SJCRH30 (cell line): Measurements from ENCODE around the gene ALPK3. TPM values are rescaled to one million over a fixed set of nuclear protein-coding genes. Genes with fewer than 3 reads are reported as not detected.

ENCODE experiments used
- DNase-seq, 2 experiments: peaks; one replicate each; pipeline ENCODE4 v3.0.0-alpha.2; 2015 to 2020
- H3K27ac ChIP-seq: fragments of 250-450 bp; sonication (Bioruptor Pico); 2 replicates; pipeline ENCODE4 v1.5.1; 2020; ENCODE audit warnings: mild to moderate bottlenecking, moderate library complexity
- H3K27me3 ChIP-seq: fragments of 250-450 bp; sonication (Bioruptor Pico); 2 replicates; pipeline ENCODE4 v1.5.1; 2020; ENCODE audit warnings: mild to moderate bottlenecking, moderate library complexity
- H3K36me3 ChIP-seq: fragments of 250-450 bp; sonication (Bioruptor Pico); 2 replicates; pipeline ENCODE4 v1.5.1; 2020; ENCODE audit warnings: mild to moderate bottlenecking, moderate library complexity
- H3K4me1 ChIP-seq: fragments of 250-450 bp; sonication (Bioruptor Pico); 2 replicates; pipeline ENCODE4 v1.5.1; 2020; ENCODE audit warnings: mild to moderate bottlenecking, moderate library complexity
- H3K4me3 ChIP-seq: fragments of 250-450 bp; sonication (Bioruptor Pico); 2 replicates; pipeline ENCODE4 v1.5.1; 2020; ENCODE audit warnings: mild to moderate bottlenecking, moderate library complexity
- H3K9me3 ChIP-seq: fragments of 250-450 bp; sonication (Bioruptor Pico); replicated peaks from 2 replicates; pipeline ENCODE4 v1.5.1; 2020; ENCODE audit warnings: mild to moderate bottlenecking, moderate library complexity
- total RNA-seq: library from RNA; depleted of rRNA; stranded (reverse); fragments of >200 nt; shearing (Covaris generic); gene quantifications from 2 replicates; pipeline ENCODE4 v1.2.3, GENCODE V29; 2014

Gene ALPK3
- total RNA-seq, 1 experiment from 2014 or later, result 49.9 TPM

- no peaks in the 10 kb centered on the region for H3K36me3 ChIP-seq
- no peak for DNase-seq
- no peaks in the 10 kb centered on the region; the same call in 1 of the 2 replicates for H3K27me3 ChIP-seq
- no peak overlapping the region for H3K4me3 ChIP-seq
- no peaks in the 10 kb centered on the region for H3K4me1 ChIP-seq
- H3K9me3 ChIP-seq, result no peaks in the 10 kb centered on the region
- no peak overlapping the region for H3K27ac ChIP-seq
Observed at GRCh38 chr15:84889313-84889990, 72.3 kb downstream of the ALPK3 start.

GRCh38 chr15:84889991-84890669, 73.0 kb downstream of the ALPK3 start:
- no peaks in the 10 kb centered on the region for H3K9me3 ChIP-seq
- no peak overlapping the region for H3K4me3 ChIP-seq
- H3K4me1 ChIP-seq, result no peaks in the 10 kb centered on the region
- no peak for DNase-seq
- H3K27ac ChIP-seq, result no peak overlapping the region
- H3K36me3 ChIP-seq, result no peaks in the 10 kb centered on the region
- no peaks in the 10 kb centered on the region; the same call in 1 of the 2 replicates for H3K27me3 ChIP-seq

- no peaks in the 10 kb centered on the region for H3K36me3 ChIP-seq
- H3K4me1 ChIP-seq, result no peaks in the 10 kb centered on the region
- no peaks in the 10 kb centered on the region for H3K9me3 ChIP-seq
- H3K4me3 ChIP-seq, result no peak overlapping the region
- H3K27ac ChIP-seq, result no peak overlapping the region
- no peaks in the 10 kb centered on the region; the same call in 1 of the 2 replicates for H3K27me3 ChIP-seq
- no peak for DNase-seq
Observed at GRCh38 chr15:84890670-84891162, 73.6 kb downstream of the ALPK3 start.

GRCh38 chr15:84891339-84891738, 74.2 kb downstream of the ALPK3 start:
- Histone ChIP-seq H3K27me3 (no peaks in the 10 kb centered on the region), H3K27ac (no peak overlapping the region), H3K4me3 (no peak overlapping the region), H3K4me1 (no peaks in the 10 kb centered on the region), H3K36me3 (no peaks in the 10 kb centered on the region), H3K9me3 (no peaks in the 10 kb centered on the region)
- no peak for DNase-seq

- Histone ChIP-seq H3K4me3 (no peak overlapping the region), H3K36me3 (no peaks in the 10 kb centered on the region), H3K27ac (no peak overlapping the region), H3K9me3 (no peaks in the 10 kb centered on the region), H3K27me3 (no peaks in the 10 kb centered on the region), H3K4me1 (no peaks in the 10 kb centered on the region)
- no peak for DNase-seq
Observed at GRCh38 chr15:84892786-84893307, 75.7 kb downstream of the ALPK3 start.

- no peaks in the 10 kb centered on the region for H3K36me3 ChIP-seq
- no peak for DNase-seq
- no peaks in the 10 kb centered on the region for H3K9me3 ChIP-seq
- H3K4me1 ChIP-seq, result no peaks in the 10 kb centered on the region
- H3K27me3 ChIP-seq, result no peaks in the 10 kb centered on the region
- no peak overlapping the region for H3K4me3 ChIP-seq
- no peak overlapping the region for H3K27ac ChIP-seq
Observed at GRCh38 chr15:84893607-84894006, 76.5 kb downstream of the ALPK3 start.

GRCh38 chr15:84894736-84895425, 77.7 kb downstream of the ALPK3 start:
- Histone ChIP-seq H3K27ac (no peak overlapping the region), H3K36me3 (no peaks in the 10 kb centered on the region), H3K4me1 (no peaks in the 10 kb centered on the region), H3K9me3 (no peaks in the 10 kb centered on the region), H3K27me3 (no peaks in the 10 kb centered on the region), H3K4me3 (no peak overlapping the region)
- DNase-seq, result no peak

GRCh38 chr15:84898761-84899160, 81.6 kb downstream of the ALPK3 start:
- Histone ChIP-seq H3K36me3 (no peaks in the 10 kb centered on the region), H3K27ac (no peak overlapping the region), H3K4me3 (no peak overlapping the region), H3K9me3 (no peaks in the 10 kb centered on the region), H3K27me3 (no peaks in the 10 kb centered on the region), H3K4me1 (no peaks in the 10 kb centered on the region)
- DNase-seq, result no peak

GRCh38 chr15:84899750-84900149, 82.6 kb downstream of the ALPK3 start:
- Histone ChIP-seq H3K9me3 (no peaks in the 10 kb centered on the region), H3K27ac (no peak overlapping the region)

GRCh38 chr15:84901540-84901939, 84.4 kb downstream of the ALPK3 start:
- Histone ChIP-seq H3K9me3 (no peaks in the 10 kb centered on the region), H3K27me3 (no peaks in the 10 kb centered on the region), H3K4me1 (no peaks in the 10 kb centered on the region), H3K36me3 (no peaks in the 10 kb centered on the region), H3K27ac (no peak overlapping the region), H3K4me3 (no peak overlapping the region)
- DNase-seq, result no peak

More at GRCh38 chr15:84899750-84900149, 82.6 kb downstream of the ALPK3 start:
- no peak for DNase-seq
- Histone ChIP-seq H3K4me3 (no peak overlapping the region), H3K4me1 (no peaks in the 10 kb centered on the region), H3K36me3 (no peaks in the 10 kb centered on the region), H3K27me3 (no peaks in the 10 kb centered on the region)

- Histone ChIP-seq H3K4me1 (no peaks in the 10 kb centered on the region), H3K27ac (no peak overlapping the region), H3K4me3 (no peak overlapping the region), H3K36me3 (no peaks in the 10 kb centered on the region), H3K9me3 (no peaks in the 10 kb centered on the region), H3K27me3 (no peaks in the 10 kb centered on the region; the same call in 1 of the 2 replicates)
- no peak for DNase-seq
Observed at GRCh38 chr15:84903751-84904150, 86.6 kb downstream of the ALPK3 start.

GRCh38 chr15:84904419-84904818, 87.3 kb downstream of the ALPK3 start:
- Histone ChIP-seq H3K27me3 (no peaks in the 10 kb centered on the region; the same call in 1 of the 2 replicates), H3K27ac (no peak overlapping the region), H3K4me1 (no peaks in the 10 kb centered on the region), H3K4me3 (no peak overlapping the region), H3K36me3 (no peaks in the 10 kb centered on the region), H3K9me3 (no peaks in the 10 kb centered on the region)
- no peak for DNase-seq

GRCh38 chr15:84905016-84905916, 88.1 kb downstream of the ALPK3 start:
- no peaks in the 10 kb centered on the region for H3K36me3 ChIP-seq
- DNase-seq, result no peak
- H3K4me3 ChIP-seq, result no peak overlapping the region
- H3K27ac ChIP-seq, result no peak overlapping the region
- no peaks in the 10 kb centered on the region for H3K4me1 ChIP-seq
- no peaks in the 10 kb centered on the region; the same call in 1 of the 2 replicates for H3K27me3 ChIP-seq
- H3K9me3 ChIP-seq, result no peaks in the 10 kb centered on the region

GRCh38 chr15:84907731-84908130, 90.6 kb downstream of the ALPK3 start:
- Histone ChIP-seq H3K27ac (no peak overlapping the region), H3K4me1 (no peaks in the 10 kb centered on the region), H3K27me3 (no peaks in the 10 kb centered on the region; the same call in 1 of the 2 replicates), H3K9me3 (no peaks in the 10 kb centered on the region), H3K4me3 (no peak overlapping the region), H3K36me3 (no peaks in the 10 kb centered on the region)
- no peak for DNase-seq
